Psoas muscle (tissue), 7 donors: ENCODE data around the gene AGAP4. TPM values are rescaled to one million over a fixed set of nuclear protein-coding genes. Genes with fewer than 3 reads are reported as not detected.

Experiments
- polyA plus RNA-seq, 3 donors: library from polyadenylated mRNA; stranded (reverse); fragments of 200-250 nt; gene quantifications; one replicate each; pipeline ENCODE4 v1.2.3, GENCODE V29; 2013
- total RNA-seq, 4 donors: library from RNA; stranded (reverse); fragmentation: NEBNext Ultra II Directional in 2 of 4; extraction: Animal tissue kit (Norgen Biotek cat#: 25700) in 2 of 4; gene quantifications; one replicate each; pipeline versions ENCODE4 v1.2.1 to v1.2.4, GENCODE V29; 2021 to 2023
- donor health status: healthy with polysubstance abuse.
- donor health status: DM: no; HTN: no; CAD: no; lungs with moderate emphysema.
- donor health status: Bipolar disorder and iron deficiency.
- donor health status: healthy.
- donor health status: DM: no; HTN: no; CAD: no.
- donor health status: DM: no; HTN: no; CAD: no.
- donor health status: DM: yes; HTN: yes; CAD: no.

The AGAP4 gene
- total and polyA plus RNA-seq, 7 donors = 2.0 to 7.0 (median 4.6) TPM

Other genes with a start within 250 kb of the AGAP4 start
- 1 to 10 TPM; 4.2 to 7.2 (median 6.5) TPM for gene ZFAND4, start 174.7 kb downstream of the AGAP4 start, total RNA-seq
- gene ZFAND4, start 174.7 kb downstream of the AGAP4 start, polyA plus RNA-seq = 1 to 10 TPM; 2.4 to 6.5 (median 3.6) TPM
- 10 to 100 TPM; 10.8 to 21.8 (median 16.3) TPM for gene WASHC2C, start 120.2 kb downstream of the AGAP4 start, total RNA-seq
- 10 to 100 TPM; 10.0 to 19.8 (median 10.8) TPM for gene WASHC2C, start 120.2 kb downstream of the AGAP4 start, polyA plus RNA-seq
- gene TIMM23, start 125.0 kb upstream of the AGAP4 start, total RNA-seq = 100 to 1,000 TPM in 1 of 4 donors, 10 to 100 TPM in 3; 82.9 to 101 (median 90.2) TPM
- gene TIMM23, start 125.0 kb upstream of the AGAP4 start, polyA plus RNA-seq = 100 to 1,000 TPM; 118 to 134 (median 122) TPM
- 100 to 1,000 TPM; 129 to 165 (median 142) TPM for gene NCOA4, start 183.1 kb upstream of the AGAP4 start, total RNA-seq
- 100 to 1,000 TPM in 1 of 3 donors, 10 to 100 TPM in 2; 63.3 to 131 (median 75.2) TPM for gene NCOA4, start 183.1 kb upstream of the AGAP4 start, polyA plus RNA-seq
- gene MSMB, start 198.8 kb upstream of the AGAP4 start, total RNA-seq = not detected
- not detected for gene MSMB, start 198.8 kb upstream of the AGAP4 start, polyA plus RNA-seq